IPS-15b (cell line): ENCODE results near the gene TRIM46.

Experiments
- H3K27me3 ChIP-seq: one replicate; pipeline ENCODE4 v1.6.1; 2013; ENCODE audit warnings: low read length; ENCODE audit not compliant: control insufficient read depth, insufficient read depth
- H3K36me3 ChIP-seq: one replicate; pipeline ENCODE4 v1.6.1; 2013; ENCODE audit warnings: low read length; ENCODE audit not compliant: control insufficient read depth, insufficient read depth
- H3K4me1 ChIP-seq: one replicate; pipeline ENCODE4 v1.6.1; 2013; ENCODE audit warnings: mild to moderate bottlenecking, low read length; ENCODE audit not compliant: control insufficient read depth, insufficient read depth
- H3K4me3 ChIP-seq: one replicate; pipeline ENCODE4 v1.5.1; 2013; ENCODE audit warnings: low read depth, low read length
- H3K9ac ChIP-seq: one replicate; pipeline ENCODE4 v1.6.1; 2013; ENCODE audit warnings: low read depth, mild to moderate bottlenecking, low read length
- H3K9me3 ChIP-seq: one replicate; pipeline ENCODE4 v1.6.1; 2013; ENCODE audit warnings: mild to moderate bottlenecking, low read length; ENCODE audit not compliant: control insufficient read depth, insufficient read depth

Gene TRIM46

DNA sequence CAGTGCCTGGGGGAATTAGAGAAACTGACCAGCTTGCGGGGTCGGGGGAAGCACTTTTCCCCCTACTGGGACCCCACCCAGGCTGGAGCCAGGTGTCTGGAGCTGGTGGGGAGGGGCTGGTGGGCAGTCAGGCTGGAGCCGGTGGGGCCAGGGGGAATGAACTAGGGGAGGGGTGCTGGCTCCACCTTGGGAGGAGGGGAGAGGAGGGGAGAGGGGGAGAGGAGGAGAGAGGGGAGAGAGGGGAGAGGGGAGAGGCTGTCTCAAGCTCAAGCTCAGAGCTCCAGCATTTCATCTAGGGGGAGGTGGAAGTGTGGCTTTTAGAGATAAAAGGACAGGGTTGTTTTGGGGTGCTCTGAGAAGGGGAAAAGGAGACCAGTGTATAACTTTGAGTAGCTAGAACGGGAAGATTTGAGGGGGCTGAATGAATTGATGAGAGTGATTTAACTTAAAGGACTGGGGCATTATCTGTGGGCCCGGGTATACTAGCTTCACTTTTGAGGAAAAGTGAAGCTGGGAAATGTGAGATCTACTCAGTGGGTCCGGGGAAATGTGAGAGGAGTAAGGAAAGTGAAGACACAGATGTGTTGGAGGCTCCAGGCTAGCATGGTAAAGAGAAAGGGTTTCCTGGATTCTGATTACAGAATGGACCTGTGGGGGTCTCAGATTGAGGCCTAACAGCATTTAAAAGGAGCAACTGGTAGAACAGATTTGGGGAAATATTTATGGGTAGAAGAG, 43.2 kb upstream of the TRIM46 start:
- Histone ChIP-seq H3K4me1 (peaks cover 24% of the 10 kb centered on the region), H3K9me3 (no peaks in the 10 kb centered on the region), H3K27me3 (peaks cover 51% of the 10 kb centered on the region), H3K9ac (no peak overlapping the region), H3K36me3 (no peaks in the 10 kb centered on the region), H3K4me3 (peak overlapping the region; percentile 87)

DNA sequence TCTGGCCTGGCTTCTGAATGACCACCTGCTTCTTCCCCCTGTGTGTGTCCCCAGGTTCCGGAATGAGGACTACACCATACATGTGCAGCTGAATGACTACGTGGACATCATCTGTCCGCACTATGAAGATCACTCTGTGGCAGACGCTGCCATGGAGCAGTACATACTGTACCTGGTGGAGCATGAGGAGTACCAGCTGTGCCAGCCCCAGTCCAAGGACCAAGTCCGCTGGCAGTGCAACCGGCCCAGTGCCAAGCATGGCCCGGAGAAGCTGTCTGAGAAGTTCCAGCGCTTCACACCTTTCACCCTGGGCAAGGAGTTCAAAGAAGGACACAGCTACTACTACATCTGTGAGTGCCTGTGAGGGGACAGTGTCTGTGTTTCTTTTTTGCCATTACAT, 42.4 kb upstream of the TRIM46 start:
- Histone ChIP-seq H3K36me3 (no peaks in the 10 kb centered on the region), H3K9ac (no peak overlapping the region), H3K4me3 (no peak overlapping the region), H3K27me3 (peaks cover 43% of the 10 kb centered on the region), H3K9me3 (no peaks in the 10 kb centered on the region), H3K4me1 (peaks cover 22% of the 10 kb centered on the region)

DNA sequence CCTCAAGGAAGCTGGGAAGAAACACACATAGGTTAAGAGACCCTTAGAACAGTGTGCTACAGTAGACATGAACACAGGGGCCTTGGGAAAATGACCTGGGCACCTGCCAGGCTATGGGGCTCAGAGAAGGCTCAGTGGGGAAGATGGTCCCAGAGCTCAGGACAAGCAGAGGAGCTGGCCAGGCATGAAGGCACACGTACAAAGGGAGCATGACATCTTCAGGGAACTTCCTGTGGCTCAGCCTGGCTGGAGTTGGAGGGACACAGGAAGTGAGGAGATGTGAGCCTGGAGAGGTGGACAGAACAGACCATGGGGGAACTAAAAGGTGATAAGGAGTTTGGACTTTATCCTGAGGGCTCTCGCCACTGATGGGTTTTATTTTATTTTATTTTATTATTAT, 41.8 kb upstream of the TRIM46 start:
- peaks cover 38% of the 10 kb centered on the region for H3K27me3 ChIP-seq
- peaks cover 23% of the 10 kb centered on the region for H3K4me1 ChIP-seq
- H3K4me3 ChIP-seq = no peak overlapping the region
- no peaks in the 10 kb centered on the region for H3K9me3 ChIP-seq
- H3K9ac ChIP-seq = no peak overlapping the region
- H3K36me3 ChIP-seq = no peaks in the 10 kb centered on the region

DNA sequence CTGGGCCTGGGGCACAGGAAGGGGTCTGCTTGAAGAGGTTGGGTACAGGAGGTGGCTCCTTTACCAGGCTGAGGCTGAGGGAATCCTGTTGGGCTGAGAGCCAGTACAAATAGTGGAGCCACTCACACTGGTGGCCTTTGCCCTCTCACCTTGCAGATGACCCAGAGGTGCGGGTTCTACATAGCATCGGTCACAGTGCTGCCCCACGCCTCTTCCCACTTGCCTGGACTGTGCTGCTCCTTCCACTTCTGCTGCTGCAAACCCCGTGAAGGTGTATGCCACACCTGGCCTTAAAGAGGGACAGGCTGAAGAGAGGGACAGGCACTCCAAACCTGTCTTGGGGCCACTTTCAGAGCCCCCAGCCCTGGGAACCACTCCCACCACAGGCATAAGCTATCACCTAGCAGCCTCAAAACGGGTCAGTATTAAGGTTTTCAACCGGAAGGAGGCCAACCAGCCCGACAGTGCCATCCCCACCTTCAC, 39.8 kb upstream of the TRIM46 start:
- Histone ChIP-seq H3K9me3 (no peaks in the 10 kb centered on the region), H3K4me3 (no peak overlapping the region), H3K27me3 (peaks cover 20% of the 10 kb centered on the region), H3K4me1 (peaks cover 15% of the 10 kb centered on the region), H3K36me3 (no peaks in the 10 kb centered on the region), H3K9ac (no peak overlapping the region)

DNA sequence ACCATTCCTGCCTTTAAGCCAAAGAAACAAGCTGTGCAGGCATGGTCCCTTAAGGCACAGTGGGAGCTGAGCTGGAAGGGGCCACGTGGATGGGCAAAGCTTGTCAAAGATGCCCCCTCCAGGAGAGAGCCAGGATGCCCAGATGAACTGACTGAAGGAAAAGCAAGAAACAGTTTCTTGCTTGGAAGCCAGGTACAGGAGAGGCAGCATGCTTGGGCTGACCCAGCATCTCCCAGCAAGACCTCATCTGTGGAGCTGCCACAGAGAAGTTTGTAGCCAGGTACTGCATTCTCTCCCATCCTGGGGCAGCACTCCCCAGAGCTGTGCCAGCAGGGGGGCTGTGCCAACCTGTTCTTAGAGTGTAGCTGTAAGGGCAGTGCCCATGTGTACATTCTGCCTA, 39.3 kb upstream of the TRIM46 start:
- no peak overlapping the region for H3K9ac ChIP-seq
- no peaks in the 10 kb centered on the region for H3K9me3 ChIP-seq
- no peaks in the 10 kb centered on the region for H3K36me3 ChIP-seq
- peaks cover 15% of the 10 kb centered on the region for H3K4me1 ChIP-seq
- H3K27me3 ChIP-seq = peaks cover 15% of the 10 kb centered on the region
- H3K4me3 ChIP-seq = no peak overlapping the region

DNA sequence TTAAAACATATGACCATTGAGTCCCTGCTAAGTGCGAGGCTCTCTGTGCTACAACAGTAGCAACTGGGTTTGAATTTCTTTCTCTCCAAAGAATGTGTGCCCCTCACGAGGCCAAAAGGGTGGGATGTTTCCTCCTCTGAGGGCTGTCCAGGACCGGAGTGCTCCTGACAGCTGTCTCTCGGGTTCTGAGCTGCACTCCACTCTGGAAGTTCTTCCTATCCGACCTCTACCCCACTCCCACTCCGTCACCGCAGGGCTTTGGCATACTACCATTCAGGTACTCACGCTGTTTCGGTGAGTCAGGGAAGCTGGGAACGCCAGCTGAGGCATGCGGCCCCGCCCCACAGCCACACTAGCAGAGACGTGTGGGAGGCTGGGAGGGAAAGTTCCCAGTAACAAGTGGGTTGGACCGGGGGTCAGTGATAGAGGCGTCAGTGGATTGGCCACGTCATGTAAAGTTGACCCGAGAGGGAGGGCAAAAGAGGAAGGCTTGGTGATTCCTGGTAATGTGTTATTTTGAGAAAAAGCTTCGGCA, 38.7 kb upstream of the TRIM46 start:
- Histone ChIP-seq H3K27me3 (peaks cover 9% of the 10 kb centered on the region), H3K4me1 (peaks cover 9% of the 10 kb centered on the region), H3K36me3 (no peaks in the 10 kb centered on the region), H3K9ac (peak overlapping the region; percentile 90), H3K4me3 (peak overlapping the region; percentile 99), H3K9me3 (no peaks in the 10 kb centered on the region)

DNA sequence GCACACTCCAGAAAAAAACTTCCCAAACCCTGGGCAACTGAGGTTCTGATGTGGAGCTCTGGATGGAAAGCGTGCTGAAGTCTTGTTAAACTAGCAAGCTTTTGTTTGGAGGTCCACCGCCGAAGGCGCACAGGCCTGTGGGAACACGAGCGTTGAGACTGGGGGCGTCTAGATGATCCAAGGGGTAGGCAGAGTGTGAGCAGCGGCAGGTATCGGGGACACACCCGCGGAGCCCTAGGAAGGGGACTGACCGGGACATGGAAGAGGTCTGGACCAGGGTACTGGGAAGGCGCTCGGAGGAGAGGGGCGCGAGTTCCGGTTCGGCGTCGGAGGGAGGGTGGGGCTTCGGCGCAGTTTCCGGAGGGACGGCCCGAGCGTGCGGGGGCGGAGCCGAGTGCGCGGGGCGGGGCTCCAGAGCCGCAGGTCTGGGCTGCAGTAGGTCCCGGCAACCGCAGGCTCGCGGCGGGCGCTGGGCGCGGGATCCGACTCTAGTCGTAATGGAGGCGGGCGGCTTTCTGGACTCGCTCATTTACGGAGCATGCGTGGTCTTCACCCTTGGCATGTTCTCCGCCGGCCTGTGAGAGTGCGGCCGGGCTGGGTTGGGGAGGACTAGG, 38.1 kb upstream of the TRIM46 start, which contains the start of gene SLC50A1:
Gene SLC50A1 (plus strand): TSS at position 438 of the 614 bp plus-strand sequence. CDS start 60 bp downstream, at position 498.
- Histone ChIP-seq H3K4me3 (peak within 1 kb of the TSS; percentile 99), H3K9ac (peak within 1 kb of the TSS; percentile 90), H3K9me3 (no peaks in the 10 kb centered on the region), H3K36me3 (no peaks in the 10 kb centered on the region), H3K4me1 (peaks cover 5% of the 10 kb centered on the region), H3K27me3 (peaks cover 8% of the 10 kb centered on the region)

DNA sequence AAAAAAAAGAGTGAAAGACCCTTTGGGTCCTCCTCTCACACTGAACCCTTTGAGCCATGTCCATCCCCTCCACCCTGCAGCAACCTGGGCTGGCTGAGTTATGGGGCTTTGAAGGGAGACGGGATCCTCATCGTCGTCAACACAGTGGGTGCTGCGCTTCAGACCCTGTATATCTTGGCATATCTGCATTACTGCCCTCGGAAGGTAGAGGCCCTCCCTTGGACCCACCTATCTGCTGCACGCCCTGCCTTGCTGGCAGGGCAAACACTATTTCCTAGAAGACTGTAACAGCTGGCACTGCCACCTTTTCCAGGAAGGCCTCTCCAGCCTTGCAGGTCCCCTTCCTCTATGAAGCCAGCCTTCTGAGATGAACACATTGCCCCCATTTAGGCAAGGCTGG, 36.9 kb upstream of the TRIM46 start:
- no peaks in the 10 kb centered on the region for H3K36me3 ChIP-seq
- peak overlapping the region; percentile 79 for H3K9ac ChIP-seq
- no peaks in the 10 kb centered on the region for H3K9me3 ChIP-seq
- H3K27me3 ChIP-seq = peaks cover 6% of the 10 kb centered on the region
- peak overlapping the region; percentile 59 for H3K4me3 ChIP-seq
- H3K4me1 ChIP-seq = peaks cover 3% of the 10 kb centered on the region

GRCh38 chr1:155137154-155137949, 36.3 kb upstream of the TRIM46 start:
- Histone ChIP-seq H3K27me3 (peaks cover 6% of the 10 kb centered on the region), H3K9me3 (no peaks in the 10 kb centered on the region), H3K9ac (no peak overlapping the region), H3K4me3 (peak overlapping the region; percentile 59), H3K36me3 (no peaks in the 10 kb centered on the region), H3K4me1 (peaks cover 3% of the 10 kb centered on the region)

GRCh38 chr1:155139895-155140629, 33.6 kb upstream of the TRIM46 start, which contains the start of gene DPM3:
Gene DPM3 (minus strand): TSS chr1:155140531. CDS start chr1:155140240, 291 bp downstream.
- Histone ChIP-seq H3K4me1 (peaks cover 3% of the 10 kb centered on the region), H3K27me3 (peaks cover 6% of the 10 kb centered on the region), H3K36me3 (no peaks in the 10 kb centered on the region), H3K9ac (peak within 1 kb of the TSS; percentile 63), H3K4me3 (peak within 1 kb of the TSS; percentile 89), H3K9me3 (no peaks in the 10 kb centered on the region)

- Histone ChIP-seq H3K4me1 (peaks cover 3% of the 10 kb centered on the region), H3K36me3 (no peaks in the 10 kb centered on the region), H3K4me3 (peak overlapping the region; percentile 89), H3K9me3 (no peaks in the 10 kb centered on the region), H3K9ac (peak overlapping the region; percentile 63), H3K27me3 (peaks cover 6% of the 10 kb centered on the region)
Observed at GRCh38 chr1:155140630-155140953, 33.1 kb upstream of the TRIM46 start.
